RWPE2 (cell line): ENCODE results near the gene LCE2D.
"Not testable (repeated sequence)": the region's sequence is repeated elsewhere in the genome, so short reads cannot be mapped to it uniquely, and the experiment has no call there.

Source experiments
- ATAC-seq: fragments of 200-7000 bp; cut with Tn5 transposase; 3 replicates; pipeline ENCODE4 v1.9.1; 2021; ENCODE audit warnings: low read depth
- DNase-seq: peaks from one replicate; pipeline ENCODE4 v3.0.0-alpha.2; 2020; ENCODE audit warnings: low spot score
- H3K27ac ChIP-seq: fragments of 450-650 bp; 2 replicates; pipeline ENCODE4 v1.5.1; 2017; ENCODE audit warnings: mild to moderate bottlenecking; ENCODE audit not compliant: poor library complexity, severe bottlenecking
- H3K27me3 ChIP-seq: fragments of 250-450 bp; sonication (Bioruptor Pico); 2 replicates; pipeline ENCODE4 v1.5.1; 2021; ENCODE audit warnings: mild to moderate bottlenecking, moderate library complexity; ENCODE audit not compliant: insufficient read depth, poor library complexity, severe bottlenecking
- H3K36me3 ChIP-seq: fragments of 250-450 bp; sonication (Bioruptor Pico); 2 replicates; pipeline ENCODE4 v1.5.1; 2020; ENCODE audit warnings: low read depth, mild to moderate bottlenecking, moderate library complexity
- H3K4me1 ChIP-seq: fragments of 250-450 bp; sonication (Bioruptor Pico); 2 replicates; pipeline ENCODE4 v1.5.1; 2021; ENCODE audit warnings: mild to moderate bottlenecking, moderate library complexity; ENCODE audit not compliant: insufficient read depth, poor library complexity, severe bottlenecking
- H3K4me3 ChIP-seq: fragments of 250-450 bp; sonication (Bioruptor Pico); 2 replicates; pipeline ENCODE4 v1.5.1; 2021; ENCODE audit warnings: mild to moderate bottlenecking, moderate library complexity; ENCODE audit not compliant: severe bottlenecking
- H3K9me3 ChIP-seq: fragments of 250-450 bp; sonication (Bioruptor Pico); 2 replicates; pipeline ENCODE4 v1.5.1; 2021; ENCODE audit warnings: mild to moderate bottlenecking, moderate library complexity; ENCODE audit not compliant: severe bottlenecking
- TF ChIP-seq, protein P1 (sequence below): fragments of 450-650 bp; IDR thresholded peaks from one replicate; pipeline ENCODE4 v1.5.1; 2017; ENCODE audit warnings: mild to moderate bottlenecking, moderate library complexity; ENCODE audit not compliant: poor library complexity, severe bottlenecking

LCE2D gene

DNA sequence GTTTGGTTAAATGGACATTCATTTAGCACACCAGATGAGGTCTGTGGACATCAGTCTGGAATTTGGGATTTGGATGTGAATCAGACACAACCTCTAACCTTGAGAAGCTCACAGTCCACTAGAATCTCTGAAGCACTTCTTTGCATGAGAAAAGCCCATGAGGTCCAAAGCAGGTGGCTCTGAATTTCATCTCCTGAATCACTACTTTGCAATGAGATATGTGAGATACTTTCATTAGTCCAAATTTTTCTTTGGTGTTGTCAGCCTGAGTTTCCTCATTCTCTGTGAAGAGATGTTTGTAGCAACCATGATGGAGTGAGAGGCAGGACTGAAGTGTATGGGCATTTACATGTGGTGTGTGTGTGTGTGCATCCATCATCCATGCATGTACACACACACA is 16.5 kb upstream of the LCE2D start:
- Histone ChIP-seq H3K27me3 (no peaks in the 10 kb centered on the region), H3K27ac (no peak overlapping the region), H3K36me3 (no peaks in the 10 kb centered on the region), H3K4me1 (no peaks in the 10 kb centered on the region), H3K4me3 (no peak overlapping the region), H3K9me3 (no peaks in the 10 kb centered on the region)
- ATAC-seq (no peak), DNase-seq (no peak)
- TF ChIP-seq, protein P1, sequence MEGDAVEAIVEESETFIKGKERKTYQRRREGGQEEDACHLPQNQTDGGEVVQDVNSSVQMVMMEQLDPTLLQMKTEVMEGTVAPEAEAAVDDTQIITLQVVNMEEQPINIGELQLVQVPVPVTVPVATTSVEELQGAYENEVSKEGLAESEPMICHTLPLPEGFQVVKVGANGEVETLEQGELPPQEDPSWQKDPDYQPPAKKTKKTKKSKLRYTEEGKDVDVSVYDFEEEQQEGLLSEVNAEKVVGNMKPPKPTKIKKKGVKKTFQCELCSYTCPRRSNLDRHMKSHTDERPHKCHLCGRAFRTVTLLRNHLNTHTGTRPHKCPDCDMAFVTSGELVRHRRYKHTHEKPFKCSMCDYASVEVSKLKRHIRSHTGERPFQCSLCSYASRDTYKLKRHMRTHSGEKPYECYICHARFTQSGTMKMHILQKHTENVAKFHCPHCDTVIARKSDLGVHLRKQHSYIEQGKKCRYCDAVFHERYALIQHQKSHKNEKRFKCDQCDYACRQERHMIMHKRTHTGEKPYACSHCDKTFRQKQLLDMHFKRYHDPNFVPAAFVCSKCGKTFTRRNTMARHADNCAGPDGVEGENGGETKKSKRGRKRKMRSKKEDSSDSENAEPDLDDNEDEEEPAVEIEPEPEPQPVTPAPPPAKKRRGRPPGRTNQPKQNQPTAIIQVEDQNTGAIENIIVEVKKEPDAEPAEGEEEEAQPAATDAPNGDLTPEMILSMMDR, result no peak

DNA sequence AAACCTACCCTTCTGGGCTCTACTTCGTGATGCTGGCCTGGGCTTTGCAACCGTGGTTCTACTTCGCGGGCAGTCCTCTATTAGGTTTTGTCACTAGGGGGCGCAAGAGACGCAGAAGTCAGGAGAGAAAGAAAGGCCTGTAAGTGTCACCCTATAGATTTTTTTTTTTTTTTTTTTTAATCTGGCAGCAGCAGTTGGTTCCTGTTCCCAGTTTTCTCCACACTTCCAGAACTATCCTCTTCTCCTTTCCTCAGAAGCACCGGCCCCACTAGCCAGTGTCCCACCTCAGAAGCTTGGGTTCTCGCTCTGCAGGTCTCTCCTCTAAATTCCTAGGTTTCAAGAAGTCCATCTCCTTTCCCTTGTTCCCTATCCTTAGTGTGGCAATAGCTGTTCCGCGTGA is 9.1 kb upstream of the LCE2D start:
- no peak overlapping the region for H3K4me3 ChIP-seq
- no peaks in the 10 kb centered on the region for H3K9me3 ChIP-seq
- ATAC-seq (peak; percentile 68), DNase-seq (no peak)
- H3K27me3 ChIP-seq, result no peaks in the 10 kb centered on the region
- no peak overlapping the region for H3K27ac ChIP-seq
- H3K4me1 ChIP-seq, result no peaks in the 10 kb centered on the region
- no peaks in the 10 kb centered on the region for H3K36me3 ChIP-seq
- TF ChIP-seq, protein P1, result peak; percentile 90

DNA sequence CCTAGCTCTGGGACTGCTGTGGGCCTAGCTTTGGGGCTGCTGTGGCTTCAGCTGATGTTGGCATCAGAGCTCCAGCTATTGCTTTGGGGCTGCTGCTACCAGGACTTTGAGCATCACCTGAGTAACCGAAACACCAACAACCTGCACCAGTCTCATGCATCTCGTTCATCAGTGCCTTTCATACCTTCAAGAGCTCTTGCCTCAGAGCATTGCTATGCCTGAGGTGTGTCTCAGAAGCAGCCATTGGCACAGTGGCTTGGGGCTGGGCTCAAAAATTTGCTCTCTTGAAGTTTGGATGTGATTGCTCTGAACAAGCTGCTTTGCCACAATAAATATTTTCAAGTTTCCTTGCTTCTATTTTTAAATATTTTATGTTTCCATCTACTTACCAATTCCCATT is 6.7 kb upstream of the LCE2D start:
- no peak overlapping the region for H3K27ac ChIP-seq
- TF ChIP-seq, protein P1, result no peak
- H3K4me1 ChIP-seq, result no peaks in the 10 kb centered on the region
- H3K9me3 ChIP-seq, result no peaks in the 10 kb centered on the region
- no peaks in the 10 kb centered on the region for H3K36me3 ChIP-seq
- no peak overlapping the region for H3K4me3 ChIP-seq
- no peak for ATAC-seq
- DNase-seq, result no peak
- H3K27me3 ChIP-seq, result no peaks in the 10 kb centered on the region

DNA sequence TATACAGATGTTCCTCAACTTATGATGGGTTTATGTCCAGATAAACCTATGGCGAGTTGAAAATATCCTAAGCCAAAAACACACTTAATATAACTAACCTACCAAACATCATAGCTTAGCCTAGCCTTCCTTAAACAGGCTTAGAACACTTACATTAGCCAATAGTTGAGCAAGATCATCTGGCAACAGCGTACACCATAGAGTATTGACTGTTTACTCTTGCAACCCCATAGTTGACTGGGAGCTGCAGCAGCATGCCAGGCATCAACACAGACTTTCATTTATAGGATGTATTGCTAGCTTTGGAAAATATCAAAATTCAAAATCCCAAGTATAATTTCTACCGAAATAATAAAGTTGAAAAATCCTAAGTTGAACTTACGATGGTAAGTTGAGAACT is 5.5 kb upstream of the LCE2D start:
- no peaks in the 10 kb centered on the region for H3K27me3 ChIP-seq
- no peaks in the 10 kb centered on the region for H3K36me3 ChIP-seq
- TF ChIP-seq, protein P1, result no peak
- H3K27ac ChIP-seq, result no peak overlapping the region
- no peaks in the 10 kb centered on the region for H3K9me3 ChIP-seq
- no peak overlapping the region for H3K4me3 ChIP-seq
- no peak for ATAC-seq
- DNase-seq, result no peak
- H3K4me1 ChIP-seq, result no peaks in the 10 kb centered on the region

DNA sequence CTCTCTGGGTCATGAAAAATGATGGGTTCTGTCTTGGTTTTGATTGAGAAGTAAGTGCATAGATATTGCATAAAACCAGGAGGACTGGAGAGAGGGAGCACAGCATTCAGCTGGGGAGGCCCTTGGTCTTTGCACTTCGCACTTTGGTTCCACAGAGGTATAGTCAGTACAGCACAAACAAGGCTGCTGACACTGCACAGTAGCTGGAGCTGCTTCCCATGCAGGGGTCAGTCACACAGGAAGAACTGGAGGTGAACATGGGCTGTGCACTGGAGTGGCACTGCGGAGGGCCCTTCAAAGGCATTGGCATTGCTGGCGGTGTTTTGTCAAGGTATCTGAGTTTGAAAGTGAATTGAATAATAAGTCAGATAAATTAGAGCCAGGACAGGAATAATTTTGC is 4.5 kb upstream of the LCE2D start:
- Histone ChIP-seq H3K27ac (no peak overlapping the region), H3K9me3 (no peaks in the 10 kb centered on the region), H3K4me3 (no peak overlapping the region), H3K27me3 (no peaks in the 10 kb centered on the region), H3K36me3 (no peaks in the 10 kb centered on the region), H3K4me1 (no peaks in the 10 kb centered on the region)
- ATAC-seq, result no peak
- DNase-seq, result no peak
- TF ChIP-seq, protein P1, result no peak

DNA sequence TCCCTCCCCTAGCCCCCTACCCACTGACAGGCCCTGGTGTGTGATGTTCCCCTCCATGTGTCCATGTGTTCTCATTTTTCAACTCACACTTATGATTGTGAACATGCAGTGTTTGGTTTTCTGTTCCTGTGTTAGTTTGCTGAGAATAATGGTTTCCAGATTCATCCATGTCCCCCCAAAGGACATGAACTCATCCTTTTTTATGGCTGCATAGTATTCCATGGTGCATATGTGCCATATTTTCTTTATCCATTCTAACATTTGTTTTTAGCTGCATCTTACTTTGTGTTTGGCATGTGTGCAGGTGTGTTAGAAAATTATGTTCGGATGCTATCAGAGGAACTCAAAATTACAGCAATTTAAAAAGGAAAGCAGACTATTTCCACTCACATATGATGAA is 3.0 kb downstream of the LCE2D start:
- not testable (repeated sequence) for H3K36me3 ChIP-seq, H3K4me3 ChIP-seq, H3K4me1 ChIP-seq, H3K9me3 ChIP-seq, DNase-seq, H3K27ac ChIP-seq, H3K27me3 ChIP-seq, ATAC-seq
